Left renal pelvis (tissue), 4 donors: Measurements from ENCODE around the gene FNDC3B. TPM values are rescaled to one million over a fixed set of nuclear protein-coding genes. Genes with fewer than 3 reads are reported as not detected.

Source experiments
- polyA plus RNA-seq, 4 donors: library from polyadenylated mRNA; unstranded; fragments of 120-200 nt; gene quantifications; one replicate each; pipeline ENCODE4 v1.2.1, GENCODE V29; 2013; ENCODE audit not compliant: insufficient read length in 4 of 4

Gene FNDC3B
- polyA plus RNA-seq, 4 donors = 53.4 to 72.8 (median 68.4) TPM

Other genes with a start within 250 kb of the FNDC3B start
- 10 to 100 TPM in 3 of 4 donors, 1 to 10 TPM in 1; 9.4 to 13.7 (median 12.8) TPM for gene PLD1, start 229.1 kb upstream of the FNDC3B start, polyA plus RNA-seq
- gene TMEM212, start 196.2 kb upstream of the FNDC3B start, polyA plus RNA-seq = under 1 TPM in 3 of 4 donors, not detected in 1; 0.09 to 0.21 (median 0.10) TPM